GM12892 (cell line): ENCODE results near the gene PDLIM7.
A peak's percentile ranks its signal among the peaks of the same experiment; 100 is the strongest.

Experiments used
- DNase-seq: peaks from one replicate; pipeline ENCODE4 v3.0.0; 2011; ENCODE audit not compliant: insufficient read length
- FAIRE-seq: peaks from 2 replicates; lab custom pipeline; 2011; peaks lifted over from hg19 to GRCh38; lab: Jason Lieb, UNC
- POLR2A ChIP-seq: IDR thresholded peaks from 2 replicates; pipeline ENCODE4 v1.6.1; 2011; ENCODE audit warnings: low read depth, low read length, control low read depth
- POLR2AphosphoS5 ChIP-seq: IDR thresholded peaks from 2 replicates; pipeline ENCODE4 v1.6.1; 2011; ENCODE audit warnings: low read depth, low read length, control low read depth
- TAF1 ChIP-seq: IDR thresholded peaks from 2 replicates; pipeline ENCODE4 v1.6.1; 2011; ENCODE audit warnings: low read depth, mild to moderate bottlenecking, control low read depth, low read length, borderline replicate concordance

PDLIM7 gene

DNA sequence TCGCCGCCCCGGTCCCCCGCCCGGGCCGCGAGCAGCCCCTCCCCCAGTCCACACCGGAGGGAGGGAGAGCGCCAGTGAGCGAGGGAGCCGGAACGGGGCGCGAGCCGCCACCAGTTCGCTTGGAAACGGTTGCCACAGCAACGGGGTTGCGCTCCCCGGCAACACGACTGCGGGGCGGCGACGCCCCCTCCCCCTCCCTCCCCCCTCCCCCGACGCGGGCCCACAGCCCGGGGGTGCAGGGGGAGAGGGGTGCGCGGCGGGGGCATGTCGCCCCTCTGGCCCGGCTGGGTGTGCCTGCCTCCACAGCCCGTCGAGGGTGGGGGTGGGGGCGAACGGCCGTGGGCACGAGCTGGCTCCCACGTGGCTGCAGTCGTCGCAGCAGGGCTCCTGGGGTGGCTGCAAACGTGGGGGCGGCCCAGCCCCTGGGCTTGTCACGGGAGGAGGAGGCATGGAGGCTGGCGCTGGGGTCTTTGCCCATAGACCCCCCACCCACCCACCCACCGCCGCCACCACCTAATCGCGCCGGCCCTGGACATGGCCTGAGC, 50.3 kb downstream of the PDLIM7 start:
- FAIRE-seq (no peak), DNase-seq (peak; percentile 83)
- TF ChIP-seq POLR2A (no peak), TAF1 (no peak), POLR2AphosphoS5 (no peak)

DNA sequence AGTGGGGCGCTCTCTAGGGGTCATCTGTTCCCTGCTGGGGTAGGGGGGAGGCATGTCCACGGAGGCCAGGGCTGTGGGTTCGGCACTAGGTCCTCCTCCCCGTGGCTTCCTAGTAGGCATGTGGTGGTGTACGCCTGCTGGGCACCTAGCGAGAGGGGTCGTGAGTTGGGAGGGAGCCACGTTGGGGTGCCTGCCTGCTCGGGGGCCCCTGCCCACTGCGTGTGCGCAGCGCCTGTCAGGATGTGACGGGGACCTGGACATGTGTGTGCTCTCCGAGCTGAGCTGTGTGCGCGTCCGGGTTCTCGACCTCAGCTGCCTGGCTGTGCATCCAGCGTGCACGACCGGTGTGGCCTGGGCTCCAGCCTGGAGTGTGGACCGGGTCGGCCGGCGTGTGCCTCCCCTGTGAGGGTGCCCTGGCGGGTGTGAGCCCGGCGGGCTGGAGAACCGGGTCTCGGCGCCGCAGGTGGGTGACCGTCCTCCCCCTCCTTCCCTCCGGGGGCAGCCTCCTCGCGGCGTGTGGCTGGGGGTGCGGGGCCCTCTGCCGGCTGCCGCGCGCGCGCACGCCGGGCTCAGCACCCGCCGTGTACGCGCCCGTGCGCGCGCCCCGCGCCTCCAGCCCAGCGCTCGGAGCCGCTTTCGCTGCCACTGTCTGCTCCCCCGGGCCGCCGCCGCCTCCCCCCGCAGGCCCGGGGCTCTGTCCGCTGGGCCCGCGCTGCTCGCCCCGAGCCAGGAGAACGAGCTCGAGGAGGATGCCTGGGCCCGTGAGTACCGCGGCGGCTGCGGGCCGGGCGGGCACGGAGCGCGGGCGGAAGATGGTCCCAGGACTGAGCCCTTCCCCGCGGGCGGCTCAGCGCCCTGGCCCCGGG, 51.0 kb downstream of the PDLIM7 start, which contains the start of gene PRR7:
TSS of gene PRR7 (plus strand) at position 615 of the 866 bp plus-strand sequence. CDS start 8,254 bp downstream, outside the sequence.
- peak; percentile 93 for TF ChIP-seq POLR2AphosphoS5
- TF ChIP-seq POLR2A, result peak; percentile 86
- no peak for TF ChIP-seq TAF1
- FAIRE-seq (peak; percentile 97), DNase-seq (peak; percentile 94)

DNA sequence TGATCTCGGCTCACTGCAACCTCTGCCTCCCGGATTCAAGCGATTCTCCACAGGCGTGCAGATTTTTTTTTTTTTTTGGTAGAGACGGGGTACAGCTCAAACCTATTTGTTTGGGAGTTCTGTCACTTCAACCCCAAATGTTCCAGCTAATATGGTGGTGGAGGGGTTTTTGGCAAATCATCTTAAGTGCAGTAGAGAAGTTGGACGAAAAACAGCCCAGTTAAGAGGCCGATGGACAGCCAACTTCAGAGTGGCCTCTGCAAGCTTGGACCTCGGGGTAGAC, 51.5 kb downstream of the PDLIM7 start:
- no peak for TF ChIP-seq POLR2A
- no peak for FAIRE-seq
- DNase-seq, result no peak

DNA sequence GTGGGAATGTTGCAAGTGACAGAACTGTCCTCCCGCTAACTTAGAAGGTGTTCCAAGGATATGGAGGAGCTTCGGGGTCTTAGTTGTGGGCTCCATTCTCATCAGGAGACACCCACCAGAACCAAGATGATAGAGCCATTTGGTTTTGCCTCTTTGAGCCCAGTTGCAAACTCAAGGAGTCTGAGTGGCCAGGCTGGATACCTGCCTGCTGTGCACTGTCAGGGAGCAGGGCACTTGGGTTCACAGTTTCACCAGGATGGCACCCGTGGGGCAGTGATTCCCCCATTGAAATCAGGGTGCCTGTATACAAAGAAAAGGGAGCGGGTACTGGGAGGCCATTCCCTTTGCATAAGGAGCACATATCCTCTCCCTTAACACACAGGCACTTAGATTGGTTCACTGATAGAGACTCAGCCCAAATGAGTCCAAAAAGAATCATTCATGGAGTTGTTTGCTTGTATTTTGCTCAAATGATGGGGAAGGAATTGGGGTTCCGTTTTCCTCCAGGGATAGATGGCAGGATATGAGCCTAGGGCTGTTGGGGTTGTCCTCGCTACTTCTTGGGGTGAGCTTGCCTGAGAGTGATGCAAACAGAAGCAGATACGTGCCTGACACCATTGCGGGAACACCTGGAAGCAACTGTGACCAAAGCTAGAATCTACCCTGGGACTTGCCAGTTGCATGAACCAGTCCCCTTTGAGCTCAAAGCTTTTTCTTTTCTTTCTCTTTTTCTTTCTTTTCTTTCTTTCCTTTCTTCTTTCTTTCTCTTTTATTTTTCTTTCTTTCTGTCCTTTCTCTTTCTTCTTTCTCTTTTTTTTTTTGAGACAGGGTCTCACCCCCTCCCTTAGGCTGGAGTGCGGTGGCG, 52.1 kb downstream of the PDLIM7 start:
- TF ChIP-seq POLR2AphosphoS5 (no peak), POLR2A (peak; percentile 44; the same call in 1 of the 2 replicates), TAF1 (no peak)
- DNase-seq (no peak), FAIRE-seq (no peak)

DNA sequence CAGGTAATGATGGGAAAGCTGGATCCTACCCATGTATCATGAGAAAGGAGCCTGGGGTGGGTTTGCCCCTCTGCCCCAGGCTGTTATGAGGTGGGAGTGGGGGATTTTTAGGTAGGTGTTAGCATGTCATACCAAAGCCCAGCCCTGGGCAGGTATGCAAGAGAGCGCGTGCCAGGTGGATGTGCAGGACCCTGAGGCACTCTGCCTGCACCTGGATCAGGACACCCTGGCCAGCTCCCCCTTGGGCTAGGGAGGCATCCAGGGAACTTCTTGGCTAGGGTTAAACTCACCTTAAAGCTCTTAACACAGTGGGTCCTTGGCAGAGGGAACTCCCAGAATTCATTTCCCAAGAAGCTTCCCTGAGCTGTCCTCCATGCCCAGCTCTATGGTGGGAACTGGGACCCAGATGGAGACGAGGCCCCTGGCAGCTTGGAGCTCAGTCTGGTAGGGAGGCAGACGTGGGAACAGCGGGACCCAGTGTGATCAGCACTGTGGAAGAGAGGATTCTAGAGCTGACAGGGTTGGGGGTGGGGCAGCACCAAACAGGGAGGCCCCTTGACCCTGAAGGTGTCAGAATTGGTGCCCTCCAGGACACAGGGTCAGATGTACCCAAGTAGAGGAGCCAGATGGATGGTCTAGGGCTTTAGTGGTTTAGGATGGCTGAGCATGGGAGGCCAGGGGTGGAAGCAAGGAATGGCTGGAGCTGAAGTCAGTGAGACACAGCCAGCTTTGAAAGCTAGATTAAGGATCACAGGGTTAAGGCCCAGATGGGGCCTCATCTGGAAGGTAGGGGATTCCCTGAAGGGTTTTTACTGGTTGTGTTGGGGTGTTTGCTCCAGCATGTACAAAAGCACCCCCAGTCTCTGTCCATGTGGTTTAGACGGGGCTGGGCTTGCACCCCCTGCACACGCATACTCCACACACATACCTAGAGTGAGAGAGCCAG, 53.0 kb downstream of the PDLIM7 start:
- no peak for DNase-seq
- FAIRE-seq, result peak; percentile 95
- TF ChIP-seq TAF1, result no peak
- no peak for TF ChIP-seq POLR2A
- peak; percentile 69 for TF ChIP-seq POLR2AphosphoS5

DNA sequence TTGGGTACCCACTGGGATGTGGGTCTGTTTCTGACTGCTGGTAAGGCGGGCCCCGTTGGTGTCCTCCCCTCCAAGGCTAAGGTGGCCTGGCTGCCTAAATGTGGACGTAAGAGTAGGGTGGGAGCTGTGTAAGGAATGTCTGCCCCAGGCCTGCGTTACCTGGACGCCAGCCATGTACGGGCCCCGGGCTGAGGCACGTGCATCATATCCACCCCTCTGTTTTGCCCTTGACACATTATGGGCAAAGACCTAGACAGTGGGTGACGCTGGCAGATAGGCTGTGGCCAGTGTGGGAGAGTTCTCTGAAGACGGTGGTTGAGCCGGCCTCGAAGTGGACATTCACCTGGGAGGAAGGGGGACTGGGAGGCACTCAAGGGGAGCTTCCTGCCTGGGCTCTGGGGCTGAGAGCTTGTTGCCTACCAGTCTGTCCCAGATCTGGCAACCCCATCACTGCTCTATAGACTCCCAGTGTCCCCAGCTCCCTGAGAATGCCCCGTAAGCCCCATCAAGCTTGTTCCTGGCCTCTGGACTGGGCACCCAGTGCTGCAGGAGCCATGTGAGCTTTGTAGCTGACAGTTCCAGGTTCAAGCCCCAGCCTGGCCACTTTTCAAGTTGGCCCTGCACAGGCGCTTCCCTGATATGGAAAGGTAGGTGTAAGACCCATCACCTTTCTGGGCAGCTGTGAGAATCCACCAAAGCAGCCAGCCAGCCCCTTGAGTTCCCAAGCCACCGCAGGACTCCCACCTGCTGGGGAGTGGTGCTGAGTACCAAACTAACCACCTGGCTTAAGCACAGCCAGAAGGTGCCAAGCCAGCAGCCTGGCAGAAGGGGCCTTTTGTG, 54.0 kb downstream of the PDLIM7 start:
- FAIRE-seq (no peak), DNase-seq (no peak)
- TF ChIP-seq TAF1, result no peak
- no peak; the same call in 1 of the 2 replicates for TF ChIP-seq POLR2A
- TF ChIP-seq POLR2AphosphoS5, result no peak; the same call in none of the 2 replicates

DNA sequence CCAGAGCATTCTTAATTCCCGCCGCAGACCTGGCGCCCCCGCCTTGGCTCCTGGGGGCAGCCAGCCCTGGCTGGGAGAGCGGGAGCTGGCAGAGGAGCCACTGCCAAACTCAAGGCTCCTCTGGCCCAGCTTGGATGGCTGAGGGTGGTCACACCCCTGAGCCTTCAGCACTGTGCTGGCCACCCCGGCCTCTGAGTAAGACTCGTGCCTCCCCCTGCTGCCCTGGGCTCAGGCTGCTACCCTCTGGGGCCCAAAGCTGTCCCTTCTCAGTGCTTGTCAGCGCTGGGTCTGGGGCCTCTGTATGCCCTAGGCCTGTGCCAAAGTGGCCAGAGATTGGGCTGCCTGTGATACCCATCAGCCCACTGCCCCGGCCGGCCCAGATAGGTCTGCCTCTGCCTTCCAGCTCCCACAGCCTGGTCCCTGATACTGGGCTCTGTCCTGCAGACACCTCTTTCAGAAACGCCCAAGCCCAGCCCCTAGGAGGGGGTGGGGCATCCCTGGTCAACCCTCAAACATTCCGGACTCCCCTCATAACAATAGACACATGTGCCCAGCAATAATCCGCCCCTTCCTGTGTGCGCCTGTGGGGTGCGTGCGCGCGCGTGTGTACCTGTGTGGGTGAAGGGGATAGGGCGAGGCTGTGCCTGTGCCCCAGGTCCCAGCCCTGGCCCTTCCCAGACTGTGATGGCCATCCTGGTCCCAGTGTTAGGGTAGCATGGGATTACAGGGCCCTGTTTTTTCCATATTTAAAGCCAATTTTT, 55.2 kb downstream of the PDLIM7 start:
- TF ChIP-seq POLR2A, result no peak
- no peak; the same call in 1 of the 2 replicates for TF ChIP-seq POLR2AphosphoS5
- no peak for TF ChIP-seq TAF1
- DNase-seq (no peak), FAIRE-seq (no peak)

DNA sequence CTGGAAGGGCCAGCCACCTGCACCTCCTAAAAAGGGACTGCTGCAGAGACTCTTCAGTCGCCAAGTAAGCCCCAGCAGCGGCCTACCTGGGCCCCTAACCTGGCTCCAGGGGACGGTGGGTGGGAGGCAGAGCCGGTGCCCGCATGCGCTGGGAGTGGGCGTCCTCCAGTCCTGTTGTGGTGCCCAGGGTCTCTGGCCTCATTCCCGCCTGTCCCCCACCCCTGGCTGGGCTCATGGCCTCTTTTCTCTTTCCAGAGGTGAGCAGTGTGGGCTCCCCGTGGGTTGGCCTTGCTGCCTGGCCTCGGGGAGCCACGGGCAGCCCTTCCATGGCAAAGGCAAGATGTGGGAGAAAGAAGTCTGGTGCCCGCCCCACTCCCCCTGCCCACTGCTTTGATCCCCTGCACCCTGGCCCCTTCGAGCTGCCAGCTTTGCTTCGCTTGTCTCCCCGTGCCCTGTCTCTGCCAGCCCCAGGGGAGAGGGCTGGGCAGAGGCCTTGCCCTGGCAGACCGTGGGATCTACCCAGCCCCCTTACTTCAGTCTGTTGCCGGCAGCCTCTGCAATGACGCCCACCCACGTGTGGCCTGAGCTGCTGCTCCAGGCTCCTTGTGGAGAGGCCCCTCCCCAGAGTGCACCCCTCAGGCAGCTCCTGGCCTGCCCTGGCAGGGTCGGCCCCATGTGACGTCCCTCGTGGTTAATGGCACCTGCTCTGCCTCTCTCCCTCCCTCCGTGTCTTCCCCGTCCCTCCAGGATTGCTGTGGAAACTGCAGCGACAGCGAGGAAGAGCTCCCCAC, 56.2 kb downstream of the PDLIM7 start:
- TF ChIP-seq POLR2AphosphoS5 (no peak; the same call in 1 of the 2 replicates), TAF1 (no peak), POLR2A (no peak)
- DNase-seq (no peak), FAIRE-seq (no peak)
